GM12865 (cell line): ENCODE measurements around the gene SIPA1.

Source experiments
- DNase-seq: peaks from one replicate; pipeline ENCODE4 v3.0.0; 2010; ENCODE audit warnings: low read depth
- H3K4me3 ChIP-seq: 2 replicates; pipeline ENCODE4 v1.5.1; 2011; ENCODE audit warnings: mild to moderate bottlenecking, low read depth, low read length, control low read depth
- TF ChIP-seq, protein P1 (sequence below): IDR thresholded peaks from 2 replicates; pipeline ENCODE4 v1.5.1; 2011; ENCODE audit warnings: low read length, control low read depth, low read depth, inconsistent platforms; ENCODE audit not compliant: insufficient read depth; ENCODE audit errors: missing control alignments

Gene SIPA1

DNA sequence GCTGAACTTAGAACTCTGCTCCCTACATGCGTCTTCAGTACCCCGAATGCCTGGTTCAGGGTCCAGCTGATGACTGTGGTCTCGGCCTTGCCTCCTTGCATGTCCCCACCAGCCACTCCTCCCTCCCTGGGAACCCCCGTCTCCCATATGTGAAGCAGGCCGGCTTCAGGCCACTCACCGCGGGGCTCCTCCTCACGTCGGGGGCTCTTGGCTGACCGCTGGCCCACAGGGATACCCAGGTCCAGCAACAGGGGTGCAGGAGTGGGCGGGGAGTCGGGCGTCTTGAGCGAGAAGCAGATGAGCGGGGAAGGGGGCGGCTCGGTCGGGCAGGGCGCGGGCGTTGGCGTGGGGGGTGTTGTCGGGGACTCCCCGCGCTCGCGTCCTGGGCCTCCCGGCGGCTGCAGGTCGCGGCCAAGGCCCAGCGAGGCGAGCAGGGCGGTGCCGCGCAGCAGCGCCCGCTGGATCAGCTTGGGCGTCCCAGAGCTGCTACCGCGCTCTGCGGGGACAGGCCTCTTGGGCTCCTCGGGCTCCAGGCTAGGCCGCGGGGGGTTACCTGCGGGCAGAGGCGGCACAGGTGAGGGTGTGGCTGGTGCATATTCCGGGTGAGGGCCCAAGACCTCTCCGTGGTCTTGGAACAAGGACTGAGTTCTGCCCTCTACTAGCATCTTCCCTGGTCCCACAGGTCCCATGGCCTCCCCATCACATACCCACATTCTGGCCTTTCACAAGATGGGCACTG lies 38.5 kb upstream of the SIPA1 start:
- no peak overlapping the region for H3K4me3 ChIP-seq
- TF ChIP-seq, protein P1, sequence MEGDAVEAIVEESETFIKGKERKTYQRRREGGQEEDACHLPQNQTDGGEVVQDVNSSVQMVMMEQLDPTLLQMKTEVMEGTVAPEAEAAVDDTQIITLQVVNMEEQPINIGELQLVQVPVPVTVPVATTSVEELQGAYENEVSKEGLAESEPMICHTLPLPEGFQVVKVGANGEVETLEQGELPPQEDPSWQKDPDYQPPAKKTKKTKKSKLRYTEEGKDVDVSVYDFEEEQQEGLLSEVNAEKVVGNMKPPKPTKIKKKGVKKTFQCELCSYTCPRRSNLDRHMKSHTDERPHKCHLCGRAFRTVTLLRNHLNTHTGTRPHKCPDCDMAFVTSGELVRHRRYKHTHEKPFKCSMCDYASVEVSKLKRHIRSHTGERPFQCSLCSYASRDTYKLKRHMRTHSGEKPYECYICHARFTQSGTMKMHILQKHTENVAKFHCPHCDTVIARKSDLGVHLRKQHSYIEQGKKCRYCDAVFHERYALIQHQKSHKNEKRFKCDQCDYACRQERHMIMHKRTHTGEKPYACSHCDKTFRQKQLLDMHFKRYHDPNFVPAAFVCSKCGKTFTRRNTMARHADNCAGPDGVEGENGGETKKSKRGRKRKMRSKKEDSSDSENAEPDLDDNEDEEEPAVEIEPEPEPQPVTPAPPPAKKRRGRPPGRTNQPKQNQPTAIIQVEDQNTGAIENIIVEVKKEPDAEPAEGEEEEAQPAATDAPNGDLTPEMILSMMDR = no peak
- DNase-seq = no peak

- H3K4me3 ChIP-seq = no peak overlapping the region
- DNase-seq = no peak
- TF ChIP-seq, protein P1 = no peak
These were observed 38.0 kb upstream of the SIPA1 start for GRCh38 chr11:65599955-65600246.

DNA sequence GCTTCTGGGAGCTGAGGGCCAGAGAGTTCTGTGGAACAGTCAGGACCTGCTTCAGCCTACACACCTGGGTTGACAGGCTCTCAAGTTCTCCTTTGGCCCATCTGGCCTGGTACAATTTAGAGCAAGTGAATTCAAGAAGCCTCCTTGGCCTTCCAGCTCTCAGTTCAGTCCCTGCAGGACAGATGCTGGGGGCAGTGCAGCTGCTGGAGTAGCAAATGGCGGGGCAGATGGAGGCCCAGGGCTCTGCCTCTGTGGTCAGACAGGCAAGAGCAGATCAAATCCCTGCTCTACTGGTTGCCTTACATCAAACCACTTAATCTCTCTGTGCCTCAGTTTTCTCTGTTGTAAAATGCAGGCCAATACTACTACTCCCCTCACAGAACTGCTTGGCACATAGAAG lies 33.6 kb upstream of the SIPA1 start:
- no peak for DNase-seq
- H3K4me3 ChIP-seq = no peak overlapping the region
- TF ChIP-seq, protein P1 = no peak

DNA sequence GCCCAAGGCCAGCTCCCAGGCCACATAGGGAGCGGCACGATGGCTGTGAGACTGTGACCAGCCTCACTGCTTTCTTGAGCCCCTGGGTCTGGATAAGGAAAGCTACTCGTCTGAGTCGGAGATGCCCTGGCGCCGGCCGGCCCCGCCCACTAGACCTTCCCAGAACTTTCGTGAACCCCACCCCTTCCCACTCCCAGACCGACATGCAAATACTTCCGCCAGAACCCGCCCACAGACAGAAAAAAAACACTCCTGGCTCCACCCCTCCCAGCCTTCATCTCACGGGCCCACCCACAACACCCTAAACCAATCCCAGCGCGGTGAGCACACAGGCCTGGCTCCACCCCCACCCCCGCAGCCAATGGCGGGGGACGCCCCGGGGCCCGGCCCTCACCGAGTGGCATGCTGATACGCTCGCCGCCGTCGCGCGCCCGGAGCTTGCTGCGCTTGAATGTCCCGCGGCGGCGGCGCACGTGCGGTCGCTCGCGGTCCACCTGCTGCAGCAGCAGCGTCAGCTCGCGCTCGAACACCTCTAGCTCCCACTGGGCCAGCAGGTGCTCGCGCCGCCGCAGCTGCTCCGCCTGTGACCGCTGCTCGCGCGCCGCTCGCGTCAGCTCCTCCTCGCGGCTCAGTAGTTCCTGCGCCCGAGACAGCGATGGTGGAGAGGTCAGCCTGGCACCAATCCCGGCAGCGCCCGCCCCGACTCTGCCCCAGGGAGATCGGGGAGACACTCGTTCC lies 30.9 kb upstream of the SIPA1 start:
- TF ChIP-seq, protein P1 = no peak
- no peak overlapping the region for H3K4me3 ChIP-seq
- no peak for DNase-seq

GRCh38 chr11:65607614-65608426 lies 30.1 kb upstream of the SIPA1 start:
- DNase-seq = no peak
- H3K4me3 ChIP-seq = no peak overlapping the region
- TF ChIP-seq, protein P1 = no peak

DNA sequence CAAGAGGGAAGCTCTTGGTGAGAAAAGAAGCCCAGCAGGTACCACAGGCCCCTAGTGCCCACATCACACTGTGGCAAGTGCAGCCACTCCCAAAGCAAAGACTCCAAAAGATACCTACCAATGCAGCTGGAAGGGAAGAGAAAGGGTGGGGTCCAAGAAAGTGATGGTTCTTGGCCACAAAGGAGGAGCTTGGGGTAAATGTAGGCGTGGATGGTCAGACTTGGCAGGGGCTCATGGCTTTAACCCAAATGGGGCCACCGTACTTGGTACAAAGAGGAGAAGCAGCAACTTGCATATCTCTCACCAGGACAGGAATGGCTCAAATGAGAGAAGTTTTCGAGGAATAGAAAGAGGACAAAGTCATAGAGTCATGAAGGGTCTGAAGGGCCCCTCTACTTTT lies 28.7 kb upstream of the SIPA1 start:
- DNase-seq = no peak
- no peak overlapping the region for H3K4me3 ChIP-seq
- TF ChIP-seq, protein P1 = no peak
